Breast epithelium (tissue), 3 donors: Measurements from ENCODE around the gene CTNNA3.

Source experiments
- POLR2A ChIP-seq: fragments of 450-650 bp; IDR thresholded peaks from one replicate; pipeline ENCODE4 v1.6.1; 2016; ENCODE audit warnings: antibody characterized with exemption, mild to moderate bottlenecking, moderate library complexity
- POLR2AphosphoS5 ChIP-seq, 3 donors: sonication (generic); formaldehyde crosslinking; IDR thresholded peaks; one replicate each; pipeline ENCODE4 v1.6.1; 2017; ENCODE audit warnings: antibody characterized with exemption in 3 of 3
- TF ChIP-seq, protein P1 (sequence below), 3 donors: fragments of 450-650 bp; IDR thresholded peaks; one replicate each; pipeline ENCODE4 v1.5.1; 2016 to 2017; ENCODE audit warnings: antibody characterized with exemption in 3 of 3, mild to moderate bottlenecking in 3 of 3, moderate library complexity in 3 of 3

DNA sequence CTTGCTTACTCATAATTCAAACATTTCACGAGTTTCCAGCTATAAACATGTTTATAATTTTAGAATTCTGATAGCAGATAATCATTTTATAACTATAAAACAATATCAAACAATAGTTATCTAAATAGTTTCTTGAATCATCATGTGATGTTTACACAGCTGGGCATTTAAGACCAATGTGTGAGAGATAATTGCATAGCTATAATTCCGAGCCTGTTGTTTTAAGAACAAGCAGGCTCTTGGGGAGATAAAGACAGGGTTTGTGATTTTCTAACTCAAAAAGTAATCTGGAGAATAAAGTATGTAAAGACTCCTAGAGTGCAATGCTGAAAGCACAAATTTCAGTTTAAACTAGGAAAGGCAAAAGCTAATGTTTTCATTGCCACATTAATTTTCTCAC is 439.0 kb downstream of the CTNNA3 start:
- TF ChIP-seq POLR2A (no peak), POLR2AphosphoS5 (IDR thresholded peaks at IDR 0.05) (no peak)
- TF ChIP-seq, protein P1, sequence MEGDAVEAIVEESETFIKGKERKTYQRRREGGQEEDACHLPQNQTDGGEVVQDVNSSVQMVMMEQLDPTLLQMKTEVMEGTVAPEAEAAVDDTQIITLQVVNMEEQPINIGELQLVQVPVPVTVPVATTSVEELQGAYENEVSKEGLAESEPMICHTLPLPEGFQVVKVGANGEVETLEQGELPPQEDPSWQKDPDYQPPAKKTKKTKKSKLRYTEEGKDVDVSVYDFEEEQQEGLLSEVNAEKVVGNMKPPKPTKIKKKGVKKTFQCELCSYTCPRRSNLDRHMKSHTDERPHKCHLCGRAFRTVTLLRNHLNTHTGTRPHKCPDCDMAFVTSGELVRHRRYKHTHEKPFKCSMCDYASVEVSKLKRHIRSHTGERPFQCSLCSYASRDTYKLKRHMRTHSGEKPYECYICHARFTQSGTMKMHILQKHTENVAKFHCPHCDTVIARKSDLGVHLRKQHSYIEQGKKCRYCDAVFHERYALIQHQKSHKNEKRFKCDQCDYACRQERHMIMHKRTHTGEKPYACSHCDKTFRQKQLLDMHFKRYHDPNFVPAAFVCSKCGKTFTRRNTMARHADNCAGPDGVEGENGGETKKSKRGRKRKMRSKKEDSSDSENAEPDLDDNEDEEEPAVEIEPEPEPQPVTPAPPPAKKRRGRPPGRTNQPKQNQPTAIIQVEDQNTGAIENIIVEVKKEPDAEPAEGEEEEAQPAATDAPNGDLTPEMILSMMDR (IDR thresholded peaks at IDR 0.05): no peak
